HepG2 (cell line): Measurements from ENCODE around the gene ZKSCAN8. TPM values are rescaled to one million over a fixed set of nuclear protein-coding genes. Genes with fewer than 3 reads are reported as not detected.

Experiments
- AFF4 ChIP-seq: sonication (generic); formaldehyde crosslinking; IDR thresholded peaks from 2 replicates; pipeline ENCODE4 v1.4.0; 2020; ENCODE audit warnings: missing genetic modification reagents
- BHLHE40 ChIP-seq: IDR thresholded peaks from 2 replicates; pipeline ENCODE4 v1.6.1; 2011; ENCODE audit warnings: low read length, improper control_type of control experiment
- CSRNP1 ChIP-seq: sonication (generic); formaldehyde crosslinking; IDR thresholded peaks from 2 replicates; pipeline ENCODE4 v1.8.1; 2023; ENCODE audit warnings: mild to moderate bottlenecking, missing genetic modification reagents
- FOSL2 ChIP-seq: sonication (generic); formaldehyde crosslinking; IDR thresholded peaks from 2 replicates; pipeline ENCODE4 v1.4.0; 2020; ENCODE audit warnings: missing genetic modification reagents
- MXI1 ChIP-seq: IDR thresholded peaks from 3 replicates; pipeline ENCODE4 v1.6.1; 2012; ENCODE audit warnings: low read depth, low read length, inconsistent platforms, borderline replicate concordance
- RFXAP ChIP-seq: sonication (generic); formaldehyde crosslinking; IDR thresholded peaks from 2 replicates; pipeline ENCODE4 v1.4.0; 2020; ENCODE audit warnings: missing genetic modification reagents, borderline replicate concordance
- SIN3A ChIP-seq: IDR thresholded peaks from 2 replicates; pipeline ENCODE4 v1.6.1; 2011; ENCODE audit warnings: low read depth, mild to moderate bottlenecking, control low read depth, low read length, borderline replicate concordance
- TBL1XR1 ChIP-seq: fragments of 150-350 bp; IDR thresholded peaks from 2 replicates; pipeline ENCODE4 v1.6.1; 2014; ENCODE audit warnings: borderline replicate concordance, low read length; ENCODE audit not compliant: partially characterized antibody
- TEAD2 ChIP-seq: sonication (generic); formaldehyde crosslinking; IDR thresholded peaks from 2 replicates; pipeline ENCODE4 v1.9.0; 2021; ENCODE audit warnings: missing genetic modification reagents
- TMF1 ChIP-seq: sonication (generic); formaldehyde crosslinking; IDR thresholded peaks from 2 replicates; pipeline ENCODE4 v1.8.1; 2022; ENCODE audit warnings: low read depth, missing genetic modification reagents
- ZNF235 ChIP-seq: sonication (generic); formaldehyde crosslinking; IDR thresholded peaks from 2 replicates; pipeline ENCODE4 v1.8.1; 2023; ENCODE audit warnings: mild to moderate bottlenecking, missing genetic modification reagents, borderline replicate concordance
- ZNF33A ChIP-seq: sonication (generic); formaldehyde crosslinking; IDR thresholded peaks from 2 replicates; pipeline ENCODE4 v1.5.1; 2020; ENCODE audit warnings: missing genetic modification reagents, mild to moderate bottlenecking, moderate library complexity, borderline replicate concordance
- ZNF350 ChIP-seq: sonication (generic); formaldehyde crosslinking; IDR thresholded peaks from 2 replicates; pipeline ENCODE4 v1.4.0; 2020; ENCODE audit warnings: mild to moderate bottlenecking, low read depth, missing genetic modification reagents, borderline replicate concordance
- ZNF558 ChIP-seq: sonication (generic); formaldehyde crosslinking; IDR thresholded peaks from 2 replicates; pipeline ENCODE4 v1.9.0; 2022; ENCODE audit warnings: mild to moderate bottlenecking, missing genetic modification reagents, borderline replicate concordance
- ZNF616 ChIP-seq: sonication (generic); formaldehyde crosslinking; IDR thresholded peaks from 2 replicates; pipeline ENCODE4 v1.5.0; 2020; ENCODE audit warnings: low read depth, mild to moderate bottlenecking, missing genetic modification reagents
- ZNF629 ChIP-seq: sonication (generic); formaldehyde crosslinking; conservative IDR thresholded peaks from 2 replicates; pipeline ENCODE4 v1.5.0; 2020; ENCODE audit warnings: missing genetic modification reagents
- ZNF674 ChIP-seq: sonication (generic); formaldehyde crosslinking; IDR thresholded peaks from 2 replicates; pipeline ENCODE4 v1.5.0; 2020; ENCODE audit warnings: low read depth, mild to moderate bottlenecking, missing genetic modification reagents
- polyA plus RNA-seq, 8 experiments: library from polyadenylated mRNA; depleted of rRNA in 3 of 8; stranded (reverse) in 7 of 8; unstranded in 1 of 8; fragments of >200 nt; fragmentation: Illumina TruSeq in 4 of 8; extraction: Trizol in 4 of 8; gene quantifications; 2 replicates each; pipeline versions ENCODE4 v1.2.1 to v1.2.3, GENCODE V29; 2011 to 2016; ENCODE audit warnings: low read depth in 4 of 8, missing spikeins in 1 of 8, mixed read lengths in 1 of 8; ENCODE audit not compliant: insufficient read depth in 1 of 8
- total RNA-seq, 5 experiments: library from RNA; depleted of rRNA; stranded (reverse); fragments of >200 nt; fragmentation: Illumina TruSeq; extraction: Trizol; gene quantifications; 2 replicates each; pipeline ENCODE4 v1.2.3, GENCODE V29; 2016; ENCODE audit warnings: low read depth in 1 of 5
- TF ChIP-seq, protein P1 (sequence below): IDR thresholded peaks from 2 replicates; pipeline ENCODE4 v1.6.1; 2018; ENCODE audit warnings: missing genetic modification reagents
- TF ChIP-seq, protein P2 (sequence below): IDR thresholded peaks from 2 replicates; pipeline ENCODE4 v1.6.1; 2016; ENCODE audit warnings: mild to moderate bottlenecking, missing biosample characterization, missing genetic modification reagents

The ZKSCAN8 gene
- total and polyA plus RNA-seq, 2 of the 13 experiments (the other 11 are each of a cell fraction or from before 2014, with no cell fraction given): 12.4 to 20.9 TPM

DNA sequence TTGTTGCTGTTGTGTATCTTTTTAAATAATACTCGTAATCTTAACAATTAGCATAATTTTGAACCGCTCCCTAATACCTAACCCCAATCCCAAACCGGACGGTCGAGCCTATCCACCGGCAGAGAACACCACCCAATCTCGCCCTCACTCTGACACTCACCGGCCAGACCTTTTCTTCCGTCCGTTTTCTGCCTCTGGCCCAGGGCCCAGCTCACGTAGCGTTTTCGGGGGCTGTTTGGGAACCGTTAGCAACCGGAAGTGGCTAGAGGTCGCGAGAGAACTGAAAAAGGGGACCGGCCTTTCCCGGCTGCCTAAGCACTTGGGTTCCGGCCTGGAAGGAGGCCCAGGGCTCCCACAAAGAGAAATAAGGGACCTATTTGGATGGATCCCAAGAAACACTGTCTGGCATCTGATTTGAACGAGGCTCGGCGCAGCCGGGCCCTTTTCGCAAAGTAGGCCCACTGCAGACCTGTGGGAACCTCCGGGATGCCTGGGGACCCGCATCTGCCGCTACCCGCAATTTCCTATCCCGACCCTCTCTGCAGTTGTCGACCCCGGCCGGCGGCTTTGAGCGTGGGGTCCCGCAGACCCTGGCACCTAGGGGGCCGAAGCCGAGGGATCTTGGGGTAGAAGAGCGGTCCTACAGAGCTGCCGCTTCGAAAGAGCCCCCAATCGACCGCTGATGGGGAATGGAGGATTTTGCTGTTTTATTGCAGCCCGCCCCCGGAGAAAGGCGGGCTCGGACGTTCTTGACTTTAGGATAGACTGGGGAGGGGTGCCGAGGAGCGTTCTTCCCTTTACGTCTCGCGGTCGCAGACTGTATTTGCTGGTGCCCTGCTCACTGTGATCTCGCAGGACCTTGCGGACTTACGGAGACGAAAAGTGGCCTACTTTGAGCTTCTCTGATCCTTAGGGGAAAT, 4.8 kb upstream of the ZKSCAN8 start (continued):
- TF ChIP-seq ZNF33A: no peak
- no peak for TF ChIP-seq BHLHE40
- peak; percentile 59; the same call in 1 of the 2 replicates for TF ChIP-seq TMF1
- no peak for TF ChIP-seq ZNF629
- TF ChIP-seq MXI1: peak; percentile 88; the same call in 1 of the 3 replicates
- TF ChIP-seq, protein P1, sequence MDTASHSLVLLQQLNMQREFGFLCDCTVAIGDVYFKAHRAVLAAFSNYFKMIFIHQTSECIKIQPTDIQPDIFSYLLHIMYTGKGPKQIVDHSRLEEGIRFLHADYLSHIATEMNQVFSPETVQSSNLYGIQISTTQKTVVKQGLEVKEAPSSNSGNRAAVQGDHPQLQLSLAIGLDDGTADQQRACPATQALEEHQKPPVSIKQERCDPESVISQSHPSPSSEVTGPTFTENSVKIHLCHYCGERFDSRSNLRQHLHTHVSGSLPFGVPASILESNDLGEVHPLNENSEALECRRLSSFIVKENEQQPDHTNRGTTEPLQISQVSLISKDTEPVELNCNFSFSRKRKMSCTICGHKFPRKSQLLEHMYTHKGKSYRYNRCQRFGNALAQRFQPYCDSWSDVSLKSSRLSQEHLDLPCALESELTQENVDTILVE: peak; percentile 98
- TF ChIP-seq AFF4: 0 out of 2 replicates have a peak, but pooled peaks have one; percentile 55
- TF ChIP-seq ZNF558: 0 out of 2 replicates have a peak, but pooled peaks have one; percentile 47
- TF ChIP-seq RFXAP (CRISPR knock-in tag): peak; percentile 39; the same call in 1 of the 2 replicates
- TF ChIP-seq ZNF616 (CRISPR knock-in tag): peak; percentile 82
- TF ChIP-seq TEAD2: no peak
- TF ChIP-seq ZNF674 (CRISPR knock-in tag): 0 out of 2 replicates have a peak, but pooled peaks have one; percentile 69
- TF ChIP-seq CSRNP1 (CRISPR knock-in tag): peak; percentile 70
- TF ChIP-seq ZNF235 (CRISPR knock-in tag): peak; percentile 88; the same call in 1 of the 2 replicates
- TF ChIP-seq TBL1XR1: peak; percentile 75
- peak; percentile 63 for TF ChIP-seq FOSL2
- TF ChIP-seq, protein P2, sequence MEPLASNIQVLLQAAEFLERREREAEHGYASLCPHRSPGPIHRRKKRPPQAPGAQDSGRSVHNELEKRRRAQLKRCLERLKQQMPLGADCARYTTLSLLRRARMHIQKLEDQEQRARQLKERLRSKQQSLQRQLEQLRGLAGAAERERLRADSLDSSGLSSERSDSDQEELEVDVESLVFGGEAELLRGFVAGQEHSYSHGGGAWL: peak; percentile 81
- TF ChIP-seq ZNF350: peak; percentile 97
- TF ChIP-seq SIN3A: peak; percentile 85
